Sigmoid colon (tissue), 7 donors: ENCODE results near the gene CPNE4. TPM values are rescaled to one million over a fixed set of nuclear protein-coding genes. Genes with fewer than 3 reads are reported as not detected.
A peak's percentile ranks its signal among the peaks of the same experiment; 100 is the strongest.

ENCODE experiments used
- DNase-seq: peaks from one replicate; pipeline ENCODE4 v3.0.0-alpha.2; 2019
- H3K27ac ChIP-seq, 4 donors: fragments of 200-600 bp; sonication (generic); one replicate each; pipeline ENCODE4 v1.5.1; 2016 to 2019; ENCODE audit warnings: mild to moderate bottlenecking in 1 of 4
- H3K27me3 ChIP-seq, 3 donors: fragments of 200-600 bp; sonication (generic); one replicate each; pipeline ENCODE4 v1.5.1; 2019; ENCODE audit warnings: mild to moderate bottlenecking in 1 of 3
- H3K36me3 ChIP-seq, 4 donors: fragments of 200-600 bp; sonication (generic); one replicate each; pipeline ENCODE4 v1.5.1; 2016 to 2019
- H3K4me1 ChIP-seq, 4 donors: fragments of 200-600 bp; sonication (generic); one replicate each; pipeline ENCODE4 v1.5.1; 2017 to 2019
- H3K4me3 ChIP-seq, 4 donors: fragments of 200-600 bp; sonication (generic); one replicate each; pipeline ENCODE4 v1.5.1; 2017 to 2019; ENCODE audit warnings: mild to moderate bottlenecking in 2 of 4, moderate library complexity in 1 of 4
- H3K9me3 ChIP-seq, 4 donors: fragments of 200-600 bp in 3 of 4; sonication (generic) in 3 of 4; one replicate each; pipeline versions ENCODE4 v1.5.1 to v1.6.1; 2013 to 2019
- CTCF ChIP-seq, 4 experiments: fragments of 450-650 bp in 3 of 4; fragments of 200-600 bp in 1 of 4; IDR thresholded peaks; one replicate each; pipeline ENCODE4 v1.5.1; 2016 to 2019; ENCODE audit warnings: antibody characterized with exemption in 4 of 4, mild to moderate bottlenecking in 3 of 4, moderate library complexity in 2 of 4
- EP300 ChIP-seq, 4 donors: sonication (generic); formaldehyde crosslinking; IDR thresholded peaks; one replicate each; pipeline ENCODE4 v1.6.1; 2017; ENCODE audit warnings: antibody characterized with exemption in 4 of 4
- POLR2A ChIP-seq, 2 donors: fragments of 450-650 bp; IDR thresholded peaks; one replicate each; pipeline ENCODE4 v1.6.1; 2016; ENCODE audit warnings: antibody characterized with exemption in 2 of 2, mild to moderate bottlenecking in 2 of 2, moderate library complexity in 2 of 2
- POLR2AphosphoS5 ChIP-seq, 4 donors: sonication (generic); formaldehyde crosslinking; IDR thresholded peaks; one replicate each; pipeline ENCODE4 v1.6.1; 2017; ENCODE audit warnings: antibody characterized with exemption in 4 of 4
- whole genome bisulfite sequencing, 2 donors: extraction: QIAGEN DNeasy Blood & Tissue Kit; methylation state at CpG; one replicate each; pipeline ENCODE4 v1.1.7; 2013; 5-methylcytosine and 5-hydroxymethylcytosine counted together
- intact Hi-C: fragments of 100-400 bp; cut with DNase I; formaldehyde crosslinking; loops from one replicate; pipeline ENCODE4 v1.15.1; 2023
- polyA plus RNA-seq, 3 donors: library from polyadenylated mRNA; stranded (reverse); fragments of 200-250 nt; gene quantifications; one replicate each; pipeline ENCODE4 v1.2.3, GENCODE V29; 2013
- total RNA-seq, 4 donors: library from RNA; depleted of rRNA; stranded (reverse); fragments of >200 nt; gene quantifications; one replicate each; pipeline ENCODE4 v1.1.0, GENCODE V29; 2016
- donor health status: healthy with polysubstance abuse.
- donor health status: Bipolar disorder and iron deficiency.
- donor health status: healthy.

CPNE4 gene
- total and polyA plus RNA-seq, 7 donors = 0.23 to 1.1 (median 0.54) TPM; not detected in 2

- intact Hi-C loops = no loop called here
- no peak for DNase-seq
- no peaks in the 10 kb centered on the region for H3K27me3 ChIP-seq
- no peaks in the 10 kb centered on the region for H3K9me3 ChIP-seq
- peaks cover 0 to 26% (median 13%) of the 10 kb centered on the region in 4 donors for H3K4me1 ChIP-seq
- no peak overlapping the region for H3K4me3 ChIP-seq
- TF ChIP-seq CTCF (IDR thresholded peaks at IDR 0.05) (no peak), POLR2AphosphoS5 (IDR thresholded peaks at IDR 0.05) (no peak), EP300 (IDR thresholded peaks at IDR 0.05) (no peak), POLR2A (IDR thresholded peaks at IDR 0.05) (no peak)
- H3K36me3 ChIP-seq = no peaks in the 10 kb centered on the region
- peak overlapping the region in 1 of 4 donors; percentile 55 for H3K27ac ChIP-seq
Measured at GRCh38 chr3:131540143-131540542, 494.7 kb downstream of the CPNE4 start.

GRCh38 chr3:131538968-131539367 is 495.8 kb downstream of the CPNE4 start:
- Histone ChIP-seq H3K4me3 (no peak overlapping the region), H3K27ac (no peak overlapping the region), H3K4me1 (peaks cover 0 to 23% (median 10%) of the 10 kb centered on the region in 4 donors), H3K36me3 (no peaks in the 10 kb centered on the region), H3K9me3 (no peaks in the 10 kb centered on the region), H3K27me3 (no peaks in the 10 kb centered on the region)
- 92 to 96% methylated on average over 1 of the region's 1 CpG for WGBS, 2 donors
- TF ChIP-seq POLR2AphosphoS5 (IDR thresholded peaks at IDR 0.05) = no peak
- no peak for TF ChIP-seq POLR2A (IDR thresholded peaks at IDR 0.05)
- no peak for TF ChIP-seq CTCF (IDR thresholded peaks at IDR 0.05)
- TF ChIP-seq EP300 (IDR thresholded peaks at IDR 0.05) = no peak
- intact Hi-C loops = no loop called here
- DNase-seq = no peak

GRCh38 chr3:131537531-131537930 is 497.3 kb downstream of the CPNE4 start:
- TF ChIP-seq CTCF (IDR thresholded peaks at IDR 0.05) = no peak
- no peak for TF ChIP-seq POLR2A (IDR thresholded peaks at IDR 0.05)
- TF ChIP-seq POLR2AphosphoS5 (IDR thresholded peaks at IDR 0.05) = no peak
- no peak for TF ChIP-seq EP300 (IDR thresholded peaks at IDR 0.05)
- no peak for DNase-seq
- intact Hi-C loops = no loop called here
- Histone ChIP-seq H3K4me3 (no peak overlapping the region), H3K4me1 (peaks cover 0 to 15% (median 4%) of the 10 kb centered on the region in 4 donors), H3K27ac (no peak overlapping the region), H3K9me3 (no peaks in the 10 kb centered on the region), H3K36me3 (no peaks in the 10 kb centered on the region), H3K27me3 (no peaks in the 10 kb centered on the region)
- 81 to 92% methylated on average over 3 of the region's 3 CpGs for WGBS, 2 donors

- no peaks in the 10 kb centered on the region for H3K36me3 ChIP-seq
- H3K4me1 ChIP-seq = peaks cover 0 to 10% (median 4%) of the 10 kb centered on the region in 4 donors
- DNase-seq = no peak
- intact Hi-C loops = no loop called here
- H3K4me3 ChIP-seq = no peak overlapping the region
- no peaks in the 10 kb centered on the region for H3K27me3 ChIP-seq
- WGBS, 2 donors = 47 to 66% methylated on average over 2 of the region's 2 CpGs
- H3K27ac ChIP-seq = no peak overlapping the region
- TF ChIP-seq CTCF (IDR thresholded peaks at IDR 0.05) (no peak), POLR2A (IDR thresholded peaks at IDR 0.05) (no peak), EP300 (IDR thresholded peaks at IDR 0.05) (no peak), POLR2AphosphoS5 (IDR thresholded peaks at IDR 0.05) (no peak)
- H3K9me3 ChIP-seq = no peaks in the 10 kb centered on the region
Measured at GRCh38 chr3:131535596-131535995, 499.2 kb downstream of the CPNE4 start.

GRCh38 chr3:131535131-131535530 is 499.7 kb downstream of the CPNE4 start:
- 81 to 88% methylated on average over 3 of the region's 3 CpGs for WGBS, 2 donors
- Histone ChIP-seq H3K36me3 (no peaks in the 10 kb centered on the region), H3K4me1 (peaks cover 0 to 6% (median 3%) of the 10 kb centered on the region in 4 donors), H3K27ac (no peak overlapping the region), H3K27me3 (no peaks in the 10 kb centered on the region), H3K9me3 (no peaks in the 10 kb centered on the region), H3K4me3 (no peak overlapping the region)
- no peak for DNase-seq
- intact Hi-C loops = no loop called here
- TF ChIP-seq CTCF (IDR thresholded peaks at IDR 0.05) = no peak
- TF ChIP-seq POLR2AphosphoS5 (IDR thresholded peaks at IDR 0.05) = no peak
- TF ChIP-seq POLR2A (IDR thresholded peaks at IDR 0.05) = no peak
